H1 (cell line): ENCODE measurements around the gene CYP1A2. TPM values are rescaled to one million over a fixed set of nuclear protein-coding genes. Genes with fewer than 3 reads are reported as not detected.
"Not testable (repeated sequence)": the region's sequence is repeated elsewhere in the genome, so short reads cannot be mapped to it uniquely, and the experiment has no call there.

ENCODE experiments used
- CTCF ChIA-PET: fragments of 300-600 bp; sonication (Branson Sonifier 250); formaldehyde crosslinking; loops from one replicate; lab custom pipeline; 2021; ENCODE audit not compliant: partially characterized antibody; lab: Charles Lee
- POLR2A ChIA-PET: fragments of 300-600 bp; sonication (Branson Sonifier 250); formaldehyde crosslinking; loops from one replicate; lab custom pipeline; 2021; ENCODE audit warnings: inconsistent platforms; ENCODE audit not compliant: partially characterized antibody; lab: Charles Lee
- DNase-seq, 2 experiments: peaks; one replicate each; pipeline versions ENCODE4 v3.0.0 to v3.0.0-alpha.2; 2010 to 2022; ENCODE audit warnings: low spot score in 2 of 2, low read depth in 1 of 2, mixed read lengths in 1 of 2
- FAIRE-seq: peaks from 2 replicates; lab custom pipeline; 2011; peaks lifted over from hg19 to GRCh38; lab: Jason Lieb, UNC
- H2AFZ ChIP-seq: 2 replicates; pipeline ENCODE4 v1.8.1; 2012; ENCODE audit warnings: low read length, inconsistent platforms
- H2AK5ac ChIP-seq: 2 replicates; pipeline ENCODE4 v1.6.1; 2013; ENCODE audit warnings: low read depth, low read length
- H2BK120ac ChIP-seq: replicated peaks from 2 replicates; pipeline ENCODE3; 2013; ENCODE audit warnings: low read depth, low read length, inconsistent platforms
- H2BK12ac ChIP-seq: 2 replicates; pipeline ENCODE4 v1.6.1; 2013; ENCODE audit warnings: low read depth, low read length
- H2BK15ac ChIP-seq: 2 replicates; pipeline ENCODE4 v1.6.1; 2013; ENCODE audit warnings: low read length
- H2BK20ac ChIP-seq: 2 replicates; pipeline ENCODE4 v1.6.1; 2013; ENCODE audit warnings: low read length
- H2BK5ac ChIP-seq: 2 replicates; pipeline ENCODE4 v1.6.1; 2013; ENCODE audit warnings: low read depth, low read length
- H3K14ac ChIP-seq: 2 replicates; pipeline ENCODE4 v1.6.1; 2013; ENCODE audit warnings: inconsistent platforms; ENCODE audit not compliant: insufficient read length
- H3K18ac ChIP-seq: 2 replicates; pipeline ENCODE4 v1.6.1; 2013; ENCODE audit warnings: low read length; ENCODE audit errors: extremely low read depth
- H3K23ac ChIP-seq: 2 replicates; pipeline ENCODE4 v1.6.1; 2013; ENCODE audit warnings: inconsistent platforms; ENCODE audit not compliant: insufficient read length
- H3K23me2 ChIP-seq: 2 replicates; pipeline ENCODE4 v1.6.1; 2013; ENCODE audit warnings: low read depth, low read length
- H3K27ac ChIP-seq: 2 replicates; pipeline ENCODE4 v1.6.1; 2011; ENCODE audit warnings: low read depth, low read length, inconsistent platforms
- H3K27me3 ChIP-seq, 4 experiments: replicated peaks in 1 of 4; 1 replicate in 1 of 4; 2 replicates in 3 of 4; pipeline versions ENCODE4 v1.6.1 to v1.8.1; 2011 to 2013; ENCODE audit warnings: low read length in 3 of 4, mild to moderate bottlenecking in 3 of 4, inconsistent platforms in 2 of 4, mixed read lengths in 2 of 4, moderate library complexity in 1 of 4; ENCODE audit not compliant: control insufficient read depth in 3 of 4, insufficient read depth in 3 of 4; ENCODE audit errors: extremely low read depth in 1 of 4
- H3K36me3 ChIP-seq, 4 experiments: 2 replicates each; pipeline versions ENCODE4 v1.6.1 to v1.8.1; 2011 to 2013; ENCODE audit warnings: mild to moderate bottlenecking in 4 of 4, low read length in 3 of 4, moderate library complexity in 2 of 4, control low read depth in 1 of 4, inconsistent platforms in 1 of 4; ENCODE audit not compliant: insufficient read depth in 4 of 4, control insufficient read depth in 2 of 4
- H3K4ac ChIP-seq: replicated peaks from 2 replicates; pipeline ENCODE3; 2013; ENCODE audit warnings: low read length, low read depth, mixed read lengths, inconsistent platforms; ENCODE audit not compliant: insufficient read length
- H3K4me1 ChIP-seq, 4 experiments: replicated peaks in 1 of 4; 1 replicate in 1 of 4; 2 replicates in 3 of 4; pipeline versions ENCODE4 v1.6.1 to v1.8.1; 2011 to 2013; ENCODE audit warnings: low read length in 3 of 4, inconsistent platforms in 2 of 4, mixed read lengths in 1 of 4; ENCODE audit not compliant: insufficient read depth in 4 of 4, control insufficient read depth in 3 of 4
- H3K4me2 ChIP-seq, 2 experiments: 2 replicates each; pipeline versions ENCODE4 v1.6.1 to v1.8.1; 2011 to 2013; ENCODE audit warnings: low read depth in 2 of 2, low read length in 2 of 2, control low read depth in 1 of 2, inconsistent platforms in 1 of 2, mild to moderate bottlenecking in 1 of 2; ENCODE audit not compliant: insufficient read depth in 1 of 2
- H3K4me3 ChIP-seq, 4 experiments: fragments of 200-600, 300-600 bp in 1 of 4; sonication (generic), shearing (Covaris generic), sonication (Bioruptor Twin) in 1 of 4; 2 replicates each; pipeline versions ENCODE4 v1.5.1 to v1.8.1; 2011 to 2016; ENCODE audit warnings: low read length in 4 of 4, low read depth in 3 of 4, control low read depth in 2 of 4, inconsistent platforms in 2 of 4, mild to moderate bottlenecking in 2 of 4, mixed read lengths in 1 of 4, moderate library complexity in 1 of 4; ENCODE audit not compliant: insufficient read depth in 2 of 4; ENCODE audit errors: extremely low read depth in 1 of 4
- H3K56ac ChIP-seq: replicated peaks from 2 replicates; pipeline ENCODE3; 2013; ENCODE audit warnings: low read depth, mild to moderate bottlenecking, mixed read lengths, low read length, inconsistent platforms; ENCODE audit not compliant: insufficient read length
- H3K79me1 ChIP-seq: 2 replicates; pipeline ENCODE4 v1.6.1; 2013; ENCODE audit warnings: low read depth, low read length, control low read depth
- H3K79me2 ChIP-seq, 2 experiments: 2 replicates each; pipeline versions ENCODE4 v1.6.1 to v1.8.1; 2012 to 2013; ENCODE audit warnings: low read length in 2 of 2, mild to moderate bottlenecking in 2 of 2, inconsistent platforms in 1 of 2; ENCODE audit not compliant: insufficient read depth in 2 of 2, control insufficient read depth in 1 of 2
- H3K9ac ChIP-seq, 4 experiments: replicated peaks in 1 of 4; 1 replicate in 1 of 4; 2 replicates in 3 of 4; pipeline versions ENCODE4 v1.6.1 to v1.8.1; 2011 to 2013; ENCODE audit warnings: low read depth in 3 of 4, low read length in 3 of 4, control low read depth in 2 of 4, mild to moderate bottlenecking in 2 of 4, moderate library complexity in 2 of 4, inconsistent platforms in 1 of 4; ENCODE audit errors: extremely low read depth in 1 of 4
- H3K9me3 ChIP-seq, 2 experiments: 2 replicates each; pipeline versions ENCODE4 v1.6.1 to v1.8.1; 2012 to 2013; ENCODE audit warnings: mild to moderate bottlenecking in 2 of 2, moderate library complexity in 2 of 2, control low read depth in 1 of 2, inconsistent platforms in 1 of 2, low read depth in 1 of 2, low read length in 1 of 2, mixed read lengths in 1 of 2; ENCODE audit not compliant: insufficient read depth in 2 of 2
- H4K20me1 ChIP-seq, 2 experiments: replicated peaks in 1 of 2; 2 replicates each; pipeline versions ENCODE3 to v1.8.1; 2011 to 2013; ENCODE audit warnings: inconsistent platforms in 2 of 2, low read length in 2 of 2, mild to moderate bottlenecking in 1 of 2; ENCODE audit not compliant: insufficient read depth in 2 of 2, control insufficient read depth in 1 of 2
- H4K5ac ChIP-seq: 2 replicates; pipeline ENCODE4 v1.6.1; 2013; ENCODE audit warnings: low read length, low read depth, mixed read lengths, inconsistent platforms; ENCODE audit not compliant: insufficient read length
- H4K8ac ChIP-seq: 2 replicates; pipeline ENCODE4 v1.8.0; 2013; ENCODE audit warnings: mild to moderate bottlenecking, moderate library complexity, low read length, inconsistent platforms; ENCODE audit not compliant: insufficient read depth; ENCODE audit errors: extremely low read depth
- H4K91ac ChIP-seq: replicated peaks from 2 replicates; pipeline ENCODE3; 2013; ENCODE audit warnings: low read length, mixed read lengths, inconsistent platforms; ENCODE audit not compliant: insufficient read length
- WGBS, 2 experiments: shearing (Covaris generic) in 1 of 2; methylation state at CpG; one replicate each; pipeline versions ENCODE4 v1.1.6 to v1.1.7; 2013 to 2015; ENCODE audit warnings: low lambda C conversion rate in 2 of 2, mixed read lengths in 2 of 2, inconsistent platforms in 1 of 2, low coverage in 1 of 2, missing lambda C conversion rate in 1 of 2; ENCODE audit not compliant: insufficient replicate concordance in 2 of 2, insufficient coverage in 1 of 2, insufficient read length in 1 of 2; ENCODE audit errors: extremely low coverage in 1 of 2, missing lambda C conversion rate in 1 of 2; 5-methylcytosine and 5-hydroxymethylcytosine counted together
- polyA plus RNA-seq, 7 experiments: library from polyadenylated mRNA; depleted of rRNA in 3 of 7; stranded (reverse) in 5 of 7; unstranded in 2 of 7; fragments of >200 nt in 5 of 7; fragments of 200-250 nt in 2 of 7; gene quantifications; 1 replicate in 5 of 7; 2 replicates in 1 of 7; 4 replicates in 1 of 7; pipeline versions ENCODE4 v1.2.1 to v1.2.3, GENCODE V29; 2011 to 2013; ENCODE audit warnings: missing spikeins in 2 of 7, mixed read lengths in 2 of 7
- total RNA-seq: library from RNA; stranded (reverse); fragmentation: NEBNext Ultra II Directional; extraction: Animal tissue kit (Norgen Biotek cat#: 25700); gene quantifications from 2 replicates; pipeline ENCODE4 v1.2.1, GENCODE V29; 2021

Gene CYP1A2
- total and polyA plus RNA-seq, 2 of the 8 experiments (the other 6 are each of a cell fraction or from before 2014, with no cell fraction given), result not detected

GRCh38 chr15:74728699-74729098 is 19.9 kb upstream of the CYP1A2 start:
- H3K27me3 ChIP-seq, result peaks cover 12 to 29% (median 25%) of the 10 kb centered on the region in 4 experiments
- H3K14ac ChIP-seq, H2BK20ac ChIP-seq, H2BK5ac ChIP-seq, DNase-seq, H4K91ac ChIP-seq, H4K20me1 ChIP-seq, H4K5ac ChIP-seq, FAIRE-seq, H3K23ac ChIP-seq, H2BK12ac ChIP-seq, H3K56ac ChIP-seq, H3K36me3 ChIP-seq, H4K8ac ChIP-seq, H3K9me3 ChIP-seq, H3K4me3 ChIP-seq, H3K4me1 ChIP-seq, H3K79me1 ChIP-seq, H3K27ac ChIP-seq, H2AFZ ChIP-seq, H3K18ac ChIP-seq, H2BK120ac ChIP-seq, H2AK5ac ChIP-seq, H3K9ac ChIP-seq, H3K4ac ChIP-seq, H3K4me2 ChIP-seq, H2BK15ac ChIP-seq, H3K79me2 ChIP-seq: not testable (repeated sequence)
- H3K23me2 ChIP-seq, result peaks cover 11% of the 10 kb centered on the region; the same call in 1 of the 2 replicates
- ChIA-PET POLR2A (interaction anchor here (5.5 kb wide), 1 partner anchor 31 kb away, joined by 46 read pairs; no protein-coding TSS in a partner anchor), CTCF (interaction anchor here (0.6 kb wide), 1 partner anchor 83 kb away, joined by 3 read pairs; no protein-coding TSS in a partner anchor)
- WGBS, 2 experiments, result 92% methylated on average over 5 of the region's 30 CpGs; no CpG with 5 or more reads in 1 of the 2 experiments

- FAIRE-seq, result not testable (repeated sequence)
- H3K27me3 ChIP-seq, result peaks cover 12 to 29% (median 25%) of the 10 kb centered on the region in 4 experiments
Observed at GRCh38 chr15:74729372-74729771, 19.3 kb upstream of the CYP1A2 start.

More at GRCh38 chr15:74729372-74729771, 19.3 kb upstream of the CYP1A2 start:
- H2BK12ac ChIP-seq, H2AFZ ChIP-seq, H2BK5ac ChIP-seq, H3K36me3 ChIP-seq, H3K4me1 ChIP-seq, H3K4ac ChIP-seq, H3K56ac ChIP-seq, H3K79me1 ChIP-seq, H3K23ac ChIP-seq, H3K9ac ChIP-seq, H3K9me3 ChIP-seq, H3K18ac ChIP-seq, DNase-seq, H3K4me2 ChIP-seq, H3K4me3 ChIP-seq, H3K27ac ChIP-seq, H4K8ac ChIP-seq, H3K14ac ChIP-seq, H4K20me1 ChIP-seq, H4K91ac ChIP-seq, H3K79me2 ChIP-seq, H2BK15ac ChIP-seq, H4K5ac ChIP-seq, H2BK120ac ChIP-seq, H2AK5ac ChIP-seq, H2BK20ac ChIP-seq: not testable (repeated sequence)
- 84% methylated on average over 6 of the region's 6 CpGs; no CpG with 5 or more reads in 1 of the 2 experiments for WGBS, 2 experiments
- ChIA-PET POLR2A (interaction anchor here (2.4 kb wide), 1 partner anchor 31 kb away, joined by 10 read pairs; no protein-coding TSS in a partner anchor), CTCF (interaction anchor here (2.2 kb wide), 1 partner anchor 39 kb away, joined by 5 read pairs; no protein-coding TSS in a partner anchor)
- H3K23me2 ChIP-seq, result peaks cover 11% of the 10 kb centered on the region; the same call in 1 of the 2 replicates
